IMR-90 (cell line): Measurements from ENCODE around the gene PEX6. TPM values are rescaled to one million over a fixed set of nuclear protein-coding genes. Genes with fewer than 3 reads are reported as not detected.

Experiments used
- ATAC-seq: fragments of 200-7000 bp; cut with Tn5 transposase; 2 replicates; pipeline ENCODE4 v1.9.1; 2020; ENCODE audit warnings: low read depth, mild to moderate bottlenecking, moderate library complexity
- BruUV-seq: library from RNA; stranded (reverse); fragments of 400-500 nt; replicated peaks from 2 replicates; lab custom pipeline; 2021; lab: Mats Ljungman, UMichigan
- CTCF ChIA-PET: fragments of 300-600 bp; formaldehyde crosslinking; extraction: SDS; loops from one replicate; lab custom pipeline; 2021; ENCODE audit warnings: antibody characterized with exemption; lab: Yijun Ruan, JAX
- POLR2A ChIA-PET: fragments of 300-600 bp; sonication (Branson Sonifier 250); formaldehyde crosslinking; loops from one replicate; lab custom pipeline; 2022; ENCODE audit warnings: antibody characterized with exemption; ENCODE audit not compliant: unreplicated experiment; lab: Charles Lee
- DNase-seq: peaks from one replicate; pipeline ENCODE4 v3.0.0; 2013
- H2AFZ ChIP-seq: replicated peaks from 2 replicates; pipeline ENCODE3; 2013; ENCODE audit warnings: low read length, mild to moderate bottlenecking; ENCODE audit not compliant: poor library complexity
- H2AK5ac ChIP-seq: 2 replicates; pipeline ENCODE4 v1.6.1; 2013; ENCODE audit warnings: low read depth, low read length, inconsistent platforms
- H2AK9ac ChIP-seq: replicated peaks from 2 replicates; pipeline ENCODE3; 2013; ENCODE audit warnings: mild to moderate bottlenecking, low read depth, low read length, moderate library complexity; ENCODE audit not compliant: poor library complexity
- H2BK120ac ChIP-seq: 2 replicates; pipeline ENCODE4 v1.6.1; 2013; ENCODE audit warnings: low read depth, low read length, inconsistent platforms
- H2BK15ac ChIP-seq: 3 replicates; pipeline ENCODE4 v1.6.1; 2013; ENCODE audit warnings: low read depth, low read length, inconsistent platforms
- H2BK20ac ChIP-seq: 2 replicates; pipeline ENCODE4 v1.6.1; 2013; ENCODE audit warnings: low read depth, mild to moderate bottlenecking, inconsistent platforms, low read length, moderate library complexity
- H2BK5ac ChIP-seq: 2 replicates; pipeline ENCODE4 v1.6.1; 2013; ENCODE audit warnings: mild to moderate bottlenecking, low read depth, low read length, inconsistent platforms; ENCODE audit not compliant: poor library complexity, severe bottlenecking
- H3K14ac ChIP-seq: replicated peaks from 2 replicates; pipeline ENCODE4 v1.6.1; 2013; ENCODE audit warnings: low read depth, low read length, inconsistent platforms
- H3K18ac ChIP-seq: 2 replicates; pipeline ENCODE4 v1.6.1; 2013; ENCODE audit warnings: low read depth, low read length, control low read depth
- H3K23ac ChIP-seq: 2 replicates; pipeline ENCODE4 v1.6.1; 2013; ENCODE audit warnings: low read depth, low read length, inconsistent platforms
- H3K27ac ChIP-seq: 2 replicates; pipeline ENCODE4 v1.5.1; 2013; ENCODE audit warnings: mild to moderate bottlenecking, control low read depth, low read length; ENCODE audit not compliant: insufficient read depth
- H3K27me3 ChIP-seq: 2 replicates; pipeline ENCODE4 v1.6.1; 2013; ENCODE audit warnings: low read length; ENCODE audit not compliant: control insufficient read depth, insufficient read depth
- H3K36me3 ChIP-seq: 2 replicates; pipeline ENCODE4 v1.6.1; 2013; ENCODE audit warnings: low read length, mixed read lengths; ENCODE audit not compliant: control insufficient read depth, insufficient read depth
- H3K4ac ChIP-seq: 2 replicates; pipeline ENCODE4 v1.6.1; 2013; ENCODE audit warnings: low read depth, low read length, inconsistent platforms
- H3K4me1 ChIP-seq: 2 replicates; pipeline ENCODE4 v1.6.1; 2013; ENCODE audit warnings: low read length, mixed read lengths; ENCODE audit not compliant: control insufficient read depth, insufficient read depth
- H3K4me2 ChIP-seq: 2 replicates; pipeline ENCODE4 v1.6.1; 2013; ENCODE audit warnings: low read depth, mild to moderate bottlenecking, control low read depth, low read length, moderate library complexity
- H3K4me3 ChIP-seq: 2 replicates; pipeline ENCODE4 v1.5.1; 2013; ENCODE audit warnings: low read depth, mild to moderate bottlenecking, control low read depth, low read length, moderate library complexity; ENCODE audit not compliant: insufficient read depth
- H3K56ac ChIP-seq: 2 replicates; pipeline ENCODE4 v1.6.1; 2013; ENCODE audit warnings: low read length, inconsistent platforms; ENCODE audit not compliant: insufficient read depth; ENCODE audit errors: extremely low read depth
- H3K79me1 ChIP-seq, 2 experiments: 2 replicates each; pipeline ENCODE4 v1.6.1; 2013; ENCODE audit warnings: low read length in 2 of 2, inconsistent platforms in 1 of 2, low read depth in 1 of 2
- H3K9ac ChIP-seq: 2 replicates; pipeline ENCODE4 v1.6.1; 2013; ENCODE audit warnings: low read depth, low read length, control low read depth
- H3K9me1 ChIP-seq: 2 replicates; pipeline ENCODE4 v1.6.1; 2013; ENCODE audit warnings: low read length, inconsistent platforms; ENCODE audit not compliant: insufficient read depth
- H3K9me3 ChIP-seq: 2 replicates; pipeline ENCODE4 v1.6.1; 2013; ENCODE audit warnings: low read length; ENCODE audit not compliant: control insufficient read depth, insufficient read depth
- H4K20me1 ChIP-seq: 2 replicates; pipeline ENCODE4 v1.6.1; 2013; ENCODE audit warnings: low read length, inconsistent platforms; ENCODE audit not compliant: insufficient read depth
- H4K5ac ChIP-seq: 2 replicates; pipeline ENCODE4 v1.6.1; 2013; ENCODE audit warnings: mild to moderate bottlenecking, low read depth, low read length, control low read depth
- H4K8ac ChIP-seq, 2 experiments: 2 replicates each; pipeline ENCODE4 v1.6.1; 2013; ENCODE audit warnings: low read depth in 2 of 2, low read length in 2 of 2, control low read depth in 1 of 2, inconsistent platforms in 1 of 2
- H4K91ac ChIP-seq: 2 replicates; pipeline ENCODE4 v1.6.1; 2013; ENCODE audit warnings: low read depth, low read length, inconsistent platforms; ENCODE audit not compliant: insufficient read depth
- CEBPB ChIP-seq: IDR thresholded peaks from 2 replicates; pipeline ENCODE4 v1.6.1; 2012; ENCODE audit warnings: low read depth, low read length, improper control_type of control experiment
- RAD21 ChIP-seq: IDR thresholded peaks from 2 replicates; pipeline ENCODE4 v1.6.1; 2012; ENCODE audit warnings: low read length, improper control_type of control experiment
- RCOR1 ChIP-seq: IDR thresholded peaks from 2 replicates; pipeline ENCODE4 v1.6.1; 2012; ENCODE audit warnings: mild to moderate bottlenecking, low read length, improper control_type of control experiment; ENCODE audit not compliant: insufficient replicate concordance
- WGBS, 2 experiments: methylation state at CpG; one replicate each; pipeline versions ENCODE4 v1.1.5 to v1.1.7; 2013; ENCODE audit warnings: missing lambda C conversion rate in 2 of 2; ENCODE audit not compliant: insufficient read length in 1 of 2; ENCODE audit errors: extremely low coverage in 2 of 2; 5-methylcytosine and 5-hydroxymethylcytosine counted together
- dilution Hi-C: fragments of 300-500 bp; cut with HindIII; formaldehyde crosslinking; loops from one replicate; pipeline ENCODE4 v1.14.3; 2018; ENCODE audit warnings: low sequenced_read_pairs; ENCODE audit not compliant: unreplicated experiment
- in situ Hi-C: fragments of 300-500 bp; cut with MboI; formaldehyde crosslinking; loops from 3 replicates; pipeline ENCODE4 v1.14.3; 2019; ENCODE audit warnings: low sequenced_read_pairs, inconsistent platforms, mixed read lengths
- intact Hi-C: fragments of 100-400 bp; cut with micrococcal nuclease; formaldehyde crosslinking; loops from 2 replicates; pipeline ENCODE4 v1.10.0; 2022
- polyA plus RNA-seq, 3 experiments: library from polyadenylated mRNA; depleted of rRNA; stranded (reverse); fragments of >200 nt; gene quantifications; 2 replicates each; pipeline ENCODE4 v1.2.3, GENCODE V29; 2012; ENCODE audit warnings: low replicate concordance in 1 of 3
- total RNA-seq: library from RNA; depleted of rRNA; stranded (reverse); fragments of >200 nt; gene quantifications from 2 replicates; pipeline ENCODE4 v1.2.3, GENCODE V29; 2012

Gene PEX6
- total and polyA plus RNA-seq, 2 of the 4 experiments (the other 2 are of a cell fraction), result 10.4 to 10.6 TPM

DNA sequence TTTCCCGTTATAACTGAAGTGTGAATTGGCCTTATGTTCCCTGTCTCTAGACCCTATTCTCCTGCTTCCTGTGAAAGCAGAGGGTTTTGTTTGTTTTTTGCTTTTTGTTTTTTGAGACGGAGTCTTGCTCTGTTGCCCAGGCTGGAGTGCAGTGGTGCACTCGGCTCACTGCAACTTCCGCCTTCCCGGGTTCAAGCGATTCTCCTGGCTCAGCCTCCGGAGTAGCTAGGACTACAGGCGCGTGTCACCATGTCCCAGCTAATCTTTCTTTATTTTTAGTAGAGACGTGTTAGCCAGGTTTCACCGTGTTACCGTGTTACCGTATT is 19.1 kb downstream of the PEX6 start:
- TF ChIP-seq RAD21, result no peak
- no peak for TF ChIP-seq CEBPB
- no peak for TF ChIP-seq RCOR1
- dilution Hi-C loops, result no loop called here
- peak overlapping the region; percentile 35; the same call in 1 of the 2 replicates for H3K4me2 ChIP-seq
- H3K56ac ChIP-seq, result no peak overlapping the region
- no peak overlapping the region for H3K18ac ChIP-seq
- whole genome bisulfite sequencing, 2 experiments, result 69% methylated on average over 9 of the region's 13 CpGs; no CpG with 5 or more reads in 1 of the 2 experiments
- H2AK9ac ChIP-seq, result no peak overlapping the region
- peaks cover 7% of the 10 kb centered on the region; the same call in 1 of the 2 replicates for H3K4me1 ChIP-seq
- no peak overlapping the region for H4K8ac ChIP-seq
- BruUV-seq, result no TSS peak
- no peak overlapping the region for H2BK15ac ChIP-seq
- no peak overlapping the region for H3K4me3 ChIP-seq
- ATAC-seq (no peak), DNase-seq (no peak)
- no peak overlapping the region for H3K14ac ChIP-seq
- H3K9me1 ChIP-seq, result no peaks in the 10 kb centered on the region
- ChIA-PET POLR2A (no interaction called here), CTCF (no interaction called here)
- H3K9me3 ChIP-seq, result no peaks in the 10 kb centered on the region
- no peak overlapping the region for H4K5ac ChIP-seq
- in situ Hi-C loops, result no loop called here
- peaks cover 0 to 3% of the 10 kb centered on the region in 2 experiments; a peak in 1 of 4 replicates for H3K79me1 ChIP-seq
- intact Hi-C loops, result no loop called here
- H3K27ac ChIP-seq, result no peak overlapping the region
- H3K9ac ChIP-seq, result no peak overlapping the region
- no peak overlapping the region for H2BK120ac ChIP-seq
- H2AK5ac ChIP-seq, result no peak overlapping the region
- peak overlapping the region; percentile 84 for H2AFZ ChIP-seq
- no peak overlapping the region for H4K91ac ChIP-seq
- H2BK5ac ChIP-seq, result no peak overlapping the region
- no peak overlapping the region for H3K23ac ChIP-seq
- no peaks in the 10 kb centered on the region for H3K27me3 ChIP-seq
- H2BK20ac ChIP-seq, result no peak overlapping the region
- H4K20me1 ChIP-seq, result no peaks in the 10 kb centered on the region
- peaks cover 21% of the 10 kb centered on the region for H3K36me3 ChIP-seq
- no peak overlapping the region for H3K4ac ChIP-seq
